GM19035 (cell line): ENCODE measurements around the gene CDKN2D.

Experiments
- ATAC-seq: cut with Tn5 transposase; IDR thresholded peaks from one replicate; pipeline ENCODE4 v1.9.1; 2021; ENCODE audit not compliant: unreplicated experiment

CDKN2D gene

DNA sequence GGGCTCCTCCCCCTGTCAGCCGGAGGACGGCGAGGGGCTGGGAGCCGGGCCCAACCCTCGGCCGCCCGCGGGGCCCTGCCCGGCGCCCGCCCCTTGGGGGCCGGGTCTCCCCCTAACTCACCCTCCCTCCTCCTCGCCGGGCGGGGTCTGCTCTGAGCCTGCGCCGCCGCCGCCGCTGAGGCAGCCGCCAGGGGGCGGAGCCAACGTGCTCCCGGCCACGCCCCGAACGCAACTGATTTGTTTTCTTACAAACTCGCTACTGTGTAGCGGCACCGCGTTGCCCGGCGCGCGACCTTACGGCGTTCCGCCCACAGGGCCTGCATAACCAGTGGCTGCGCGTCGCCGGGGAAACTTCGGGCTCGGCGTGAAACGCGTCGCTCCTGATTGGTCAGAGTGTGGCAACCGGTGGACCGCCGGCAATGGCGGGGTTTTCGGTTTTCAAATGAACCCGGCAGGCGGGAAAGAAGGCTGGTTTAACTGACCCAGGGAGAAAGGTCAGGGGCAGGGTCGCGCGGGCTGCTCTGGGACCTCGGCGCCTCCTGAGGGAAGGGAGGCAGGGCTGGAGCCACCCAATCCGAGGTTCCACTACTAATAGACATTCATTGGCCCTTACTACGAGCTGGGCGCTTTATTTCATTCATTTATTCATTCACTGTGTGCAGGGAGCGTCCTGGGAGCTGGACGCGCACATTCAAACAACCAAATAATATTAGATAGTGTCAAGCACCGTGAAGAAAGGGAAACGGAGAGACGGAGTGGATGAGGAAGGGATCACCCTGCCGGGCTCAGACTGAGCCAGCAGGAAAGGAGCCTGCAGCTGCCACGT lies at the start of gene CDKN2D:
CDKN2D (minus strand) TSS at position 154 of the 826 bp plus-strand sequence. CDS start 326 bp downstream, outside the sequence.
- peak; percentile 67 for ATAC-seq

DNA sequence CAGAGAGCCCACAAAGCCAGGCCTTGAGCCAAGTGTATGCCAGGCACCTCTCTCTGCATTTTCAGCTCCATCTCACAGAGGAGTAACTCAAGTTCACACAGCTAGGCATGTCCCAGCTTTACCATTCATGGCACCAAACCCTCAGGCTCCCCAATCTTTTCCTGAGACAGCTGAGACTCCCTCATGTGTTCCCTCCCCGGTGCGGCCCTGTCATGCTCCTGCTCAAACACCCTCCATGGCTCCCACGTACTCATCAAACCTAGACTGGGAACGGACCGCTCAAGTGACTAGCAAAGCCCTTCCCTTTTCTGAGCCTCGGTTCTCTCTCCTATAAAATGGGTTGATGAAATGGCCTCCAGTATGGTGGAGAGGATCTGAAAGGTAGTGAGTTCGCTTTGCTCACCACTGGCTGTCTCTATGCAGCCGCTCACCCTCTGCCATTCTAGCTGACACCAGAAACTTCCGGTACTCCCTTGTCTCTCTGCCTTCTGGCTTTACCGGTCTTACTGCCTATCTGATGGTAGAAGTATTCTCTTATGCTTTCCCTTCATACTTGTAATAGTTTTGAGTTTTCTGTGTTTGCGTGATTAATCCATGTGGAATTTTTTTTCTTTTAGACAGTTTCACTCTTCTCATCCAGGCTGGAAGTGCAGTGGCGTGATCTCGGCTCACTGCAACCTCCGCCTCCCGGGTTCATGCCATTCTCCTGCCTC lies 48.8 kb upstream of the CDKN2D start:
- no peak for ATAC-seq

DNA sequence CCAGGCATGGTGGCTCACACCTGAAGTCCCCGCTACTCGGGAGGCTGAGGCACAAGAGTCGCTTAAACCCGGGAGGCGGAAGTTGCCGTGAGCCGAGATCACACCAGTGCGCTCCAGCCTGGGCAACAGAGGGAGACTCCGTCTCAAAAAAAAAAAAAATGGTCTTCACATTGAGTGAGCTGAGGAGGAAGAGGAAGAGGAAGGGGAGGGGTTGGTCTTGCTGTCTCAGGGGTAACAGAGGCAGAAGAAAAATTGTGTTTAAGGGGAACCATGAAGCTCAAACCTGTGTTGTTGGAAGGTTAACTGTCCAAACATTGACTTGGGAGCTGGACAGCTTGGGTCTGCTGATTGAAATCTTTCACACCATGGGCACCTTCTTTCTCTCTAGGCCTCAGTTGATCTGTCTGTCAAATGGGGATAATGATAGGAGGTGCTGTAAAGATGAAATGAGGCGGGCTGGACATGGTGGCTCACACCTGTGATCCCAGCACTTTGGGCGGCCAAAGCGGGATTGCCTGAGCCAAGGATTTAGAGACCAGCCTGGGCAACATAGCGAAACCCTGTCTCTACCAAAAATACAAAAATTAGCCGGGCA lies 46.7 kb upstream of the CDKN2D start:
- ATAC-seq: no peak

DNA sequence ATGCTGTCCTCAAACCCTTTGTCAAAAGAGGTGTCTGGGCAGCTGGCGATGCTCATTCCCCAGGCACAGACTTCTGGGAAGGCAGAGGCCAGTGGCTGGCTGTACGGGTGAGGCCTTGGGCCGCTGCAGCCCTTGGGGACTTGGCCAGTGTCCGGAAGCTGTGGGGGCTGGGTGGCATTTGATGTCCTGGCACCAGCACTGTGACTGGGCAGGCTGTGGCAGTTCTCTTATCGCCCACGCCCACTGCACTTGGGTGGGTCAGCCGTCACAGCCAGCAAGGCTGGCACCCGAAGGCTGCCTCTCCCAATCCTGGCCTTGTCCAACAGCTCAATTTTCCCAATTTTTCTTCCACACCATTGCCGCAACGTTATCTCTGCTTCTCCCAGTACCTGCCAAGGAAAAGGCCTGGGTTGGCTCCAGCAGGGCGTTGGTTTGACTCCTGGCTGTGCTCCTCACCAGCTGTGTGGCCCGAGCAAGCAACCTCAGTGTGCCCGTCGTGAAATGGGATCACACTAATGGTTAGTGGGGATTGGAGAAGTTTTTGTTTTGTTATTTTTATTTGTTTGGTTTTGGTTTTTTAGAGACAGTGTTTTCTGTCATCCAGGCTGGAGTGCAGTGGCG lies 43.8 kb upstream of the CDKN2D start:
- ATAC-seq: no peak

DNA sequence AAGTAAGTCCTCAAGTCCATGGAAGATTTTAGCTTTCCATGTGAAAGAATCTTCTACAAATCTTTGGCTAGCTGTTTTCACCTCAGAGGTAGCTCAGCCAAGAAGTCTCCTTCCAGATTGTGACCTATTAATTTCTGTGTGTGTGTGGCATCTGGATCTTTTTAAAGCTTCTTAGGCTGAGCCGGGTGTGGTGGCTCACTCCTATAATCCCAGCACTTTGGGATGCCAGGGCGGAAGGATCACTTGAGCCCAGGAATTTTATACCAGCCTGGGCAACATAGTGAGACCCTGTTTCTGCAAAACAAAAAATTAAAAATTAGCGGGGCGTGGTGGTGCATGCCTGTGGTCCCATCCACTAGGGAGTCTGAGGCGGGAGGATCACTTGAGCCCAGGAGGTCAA lies 43.1 kb upstream of the CDKN2D start:
- ATAC-seq: no peak

DNA sequence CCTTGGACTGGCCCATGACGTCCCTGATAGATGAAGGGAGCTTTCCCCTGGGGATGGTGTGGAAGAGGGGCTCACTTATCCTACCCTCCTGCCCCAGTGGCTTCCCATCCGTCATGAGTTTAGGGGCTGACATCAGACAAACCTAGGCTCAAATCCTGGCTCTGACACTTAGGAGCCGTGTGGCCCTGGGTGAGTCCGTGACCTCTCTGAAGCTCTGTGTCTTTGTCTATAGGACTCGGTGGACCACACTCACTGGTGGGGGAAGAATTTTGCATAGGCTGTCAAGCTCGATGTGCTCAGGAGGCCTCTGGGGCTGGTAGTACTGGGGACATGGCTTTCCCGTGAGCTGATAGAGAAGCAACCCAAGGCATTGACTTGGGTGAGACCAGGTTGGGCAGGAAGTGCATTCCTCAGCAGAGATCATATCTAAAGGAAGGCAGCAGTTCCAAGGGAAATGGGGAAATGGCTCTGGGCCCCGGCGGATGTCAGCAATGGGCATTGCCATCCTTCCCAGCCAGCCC lies 35.7 kb upstream of the CDKN2D start:
- peak; percentile 25 for ATAC-seq

DNA sequence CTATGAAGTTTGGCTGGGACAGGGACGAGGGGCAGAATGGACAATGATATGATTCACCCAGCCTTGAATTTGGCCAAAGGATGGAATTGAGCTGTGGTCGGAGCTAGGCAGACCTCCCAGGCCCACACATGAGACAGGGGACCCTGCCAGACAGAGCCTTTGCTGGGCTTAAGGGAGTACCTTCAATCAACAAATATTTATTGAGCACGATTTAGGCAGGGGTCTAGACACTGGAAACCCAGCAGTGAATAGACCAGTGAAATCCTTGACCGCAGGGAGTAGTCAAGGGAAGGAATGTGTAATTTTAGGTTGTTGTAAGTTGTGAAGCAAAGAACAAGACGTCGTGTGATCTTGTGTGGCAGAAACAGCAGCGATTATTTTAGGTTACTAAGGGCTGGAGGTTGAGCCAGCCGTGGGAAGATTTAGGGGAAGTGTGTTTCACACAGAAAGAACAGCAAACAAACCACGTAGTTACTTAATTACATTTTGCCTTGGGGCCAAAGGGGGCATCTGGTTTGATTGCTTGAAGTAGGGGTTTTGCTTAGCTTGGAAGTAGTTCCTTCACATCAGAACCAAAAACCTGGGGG lies 35.2 kb upstream of the CDKN2D start:
- ATAC-seq: peak; percentile 26

DNA sequence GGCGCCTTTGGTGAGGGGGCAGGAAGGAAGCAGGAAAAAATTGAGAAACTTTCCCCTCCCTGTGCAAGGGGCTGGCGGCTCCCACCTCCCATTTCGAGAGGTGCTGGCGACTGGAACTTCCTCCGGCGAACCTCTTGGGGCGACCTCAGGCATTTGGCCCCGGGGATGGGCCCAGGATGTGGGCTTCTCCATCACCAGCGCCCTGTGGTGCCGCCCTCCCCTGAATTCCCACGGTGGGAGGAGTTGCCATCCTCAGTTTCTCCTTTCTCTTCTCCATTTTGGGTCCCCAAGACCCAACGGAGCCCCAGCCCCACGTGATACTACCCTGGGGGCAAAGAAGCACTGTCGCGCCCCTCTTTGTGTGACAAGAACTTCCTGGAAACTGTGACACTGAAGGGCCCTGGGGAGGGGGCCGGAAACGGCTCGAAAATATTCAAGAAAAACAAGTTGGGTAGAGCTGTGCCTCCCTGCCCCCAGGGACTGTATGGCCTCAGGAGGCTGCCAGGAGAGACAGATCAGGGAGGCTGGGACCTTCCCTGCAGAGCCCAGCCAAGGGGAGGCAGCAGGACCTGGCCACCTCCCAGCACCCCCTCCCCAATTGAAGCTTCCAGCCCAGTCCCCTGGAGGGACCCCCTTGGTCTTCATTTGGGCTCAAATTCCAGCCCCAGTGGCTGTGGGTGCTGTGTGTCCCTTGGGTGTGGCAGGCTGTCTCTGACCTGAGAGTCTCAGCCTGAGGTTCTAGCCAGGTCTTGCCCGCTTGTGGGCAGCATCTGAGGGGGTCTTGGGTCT lies 34.5 kb upstream of the CDKN2D start:
- ATAC-seq: peak; percentile 47

DNA sequence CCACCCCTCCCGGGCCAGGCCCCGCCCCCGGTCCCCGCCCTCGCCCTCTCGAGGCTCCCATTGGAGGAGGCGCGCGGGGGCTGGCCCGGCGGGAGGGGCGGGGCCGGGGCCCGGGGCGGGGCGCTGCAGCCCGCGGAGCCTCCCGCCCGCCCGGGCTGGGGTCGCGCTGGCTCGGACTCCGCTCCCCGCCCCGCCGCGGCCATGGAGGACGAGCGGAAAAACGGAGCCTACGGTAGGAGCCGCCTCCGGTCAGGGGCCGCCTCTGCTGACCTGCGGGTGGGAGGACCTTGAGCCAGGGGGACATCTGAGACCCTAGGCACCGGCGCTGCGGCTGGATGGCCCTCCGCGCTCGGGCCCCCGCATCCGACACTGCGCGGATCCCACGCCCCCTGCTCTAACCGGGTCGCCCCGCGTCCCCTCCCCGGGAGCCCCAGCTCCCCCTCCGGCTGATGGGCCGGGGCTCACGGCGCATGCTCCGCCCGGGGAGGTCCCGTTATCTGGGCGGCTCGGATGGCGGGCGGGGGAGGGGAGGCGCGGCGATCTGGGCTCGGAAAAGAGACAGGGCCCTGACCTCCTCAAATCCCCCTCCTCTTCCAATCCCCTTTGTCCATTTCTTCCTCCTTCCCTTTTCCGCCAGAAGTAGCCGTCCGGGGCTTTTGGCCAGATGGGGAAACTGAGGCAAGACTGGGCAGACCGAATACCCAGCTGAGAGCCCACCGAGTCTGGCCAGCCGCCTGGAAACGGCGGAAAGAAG lies 33.7 kb upstream of the CDKN2D start:
- ATAC-seq: peak; percentile 56

DNA sequence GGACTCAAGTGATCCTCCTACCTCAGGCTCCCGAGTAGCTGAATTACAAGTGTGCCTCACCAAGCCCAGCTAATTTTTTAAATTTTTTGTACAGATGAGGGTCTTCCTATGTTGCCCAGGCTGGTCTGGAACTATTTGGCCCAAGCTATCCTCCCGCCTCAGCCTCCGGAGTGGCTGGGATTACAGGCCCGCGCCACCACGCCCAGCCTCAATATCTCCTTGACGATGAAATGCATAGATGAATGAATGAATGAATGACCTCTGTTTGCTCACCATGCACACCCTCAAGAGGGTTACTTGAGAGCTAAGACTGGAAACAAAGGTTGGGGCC lies 33.2 kb upstream of the CDKN2D start:
- no peak for ATAC-seq

DNA sequence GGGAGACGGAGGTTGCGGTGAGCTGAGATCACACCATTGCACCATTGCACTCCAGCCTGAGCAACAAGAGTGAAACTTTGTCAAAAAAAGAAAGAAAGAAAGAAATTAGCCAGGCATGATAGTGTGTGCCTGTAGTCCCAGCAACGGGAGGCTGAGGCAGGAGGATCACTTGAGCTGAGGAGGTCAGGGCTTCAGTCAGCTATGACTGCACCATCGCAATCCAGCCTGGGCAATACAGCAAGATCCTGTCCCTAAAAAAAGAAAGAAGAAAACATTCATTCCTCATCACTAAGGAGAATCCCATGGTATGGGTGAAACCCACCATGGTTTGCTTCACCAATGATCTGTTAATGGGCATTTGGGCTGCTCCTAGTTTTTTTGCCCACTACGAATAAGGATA lies 31.4 kb upstream of the CDKN2D start:
- ATAC-seq: no peak

DNA sequence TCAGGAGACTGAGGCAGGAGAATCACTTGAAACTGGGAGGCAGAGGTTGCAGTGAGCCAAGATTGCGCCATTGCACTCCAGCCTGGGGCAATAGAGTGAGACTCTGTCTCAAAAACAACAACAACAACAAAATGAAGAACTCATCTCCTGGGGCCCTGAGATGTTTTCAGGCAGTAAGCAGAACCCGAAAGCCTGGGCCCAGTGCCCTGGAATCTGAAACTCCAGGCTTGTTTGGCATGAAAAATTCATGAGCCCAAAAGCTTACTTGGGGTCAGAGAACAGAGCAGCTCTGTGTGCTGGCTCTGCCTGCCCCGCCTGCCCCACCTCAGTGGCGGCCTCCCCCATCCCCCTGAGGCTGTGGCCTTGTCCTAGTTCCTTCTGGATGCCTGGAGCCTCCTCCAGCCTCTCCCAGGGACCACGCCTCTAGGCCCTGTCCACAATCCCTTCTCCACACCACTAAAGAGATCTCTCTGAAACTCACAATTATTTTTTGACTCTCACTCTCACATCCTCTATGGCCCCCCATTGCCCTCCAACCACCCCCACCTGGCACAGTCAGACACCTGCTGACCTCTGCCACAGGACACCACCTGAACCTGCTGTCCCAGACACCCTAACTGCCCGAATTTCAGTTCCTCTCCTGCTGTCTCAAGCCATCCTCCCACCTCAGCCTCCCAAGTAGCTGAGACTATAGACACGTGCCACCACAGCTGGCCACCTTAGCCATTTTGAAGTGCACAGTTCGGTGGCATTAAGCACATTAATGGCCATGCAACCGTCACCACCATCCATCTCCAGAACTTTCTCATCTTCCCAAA lies 25.2 kb upstream of the CDKN2D start:
- ATAC-seq: no peak

DNA sequence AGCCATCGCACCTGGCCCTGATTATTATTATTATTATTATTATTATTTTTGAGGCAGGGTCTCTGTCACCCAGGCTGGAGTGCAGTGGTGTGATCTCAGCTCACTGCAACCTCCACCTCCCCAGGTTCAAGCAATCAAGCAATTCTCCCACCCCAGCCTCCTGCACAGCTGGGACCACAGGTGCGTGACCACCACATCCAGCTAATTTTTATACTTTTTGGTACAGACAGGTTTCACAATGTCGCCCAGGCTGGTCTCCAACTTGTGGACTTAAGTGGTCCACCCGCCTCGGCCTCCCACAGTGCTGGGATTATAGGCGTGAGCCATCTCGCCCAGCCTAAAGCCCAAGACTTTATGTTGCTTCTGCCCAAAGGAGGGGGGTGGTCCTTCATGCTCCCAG lies 24.4 kb upstream of the CDKN2D start:
- no peak for ATAC-seq

DNA sequence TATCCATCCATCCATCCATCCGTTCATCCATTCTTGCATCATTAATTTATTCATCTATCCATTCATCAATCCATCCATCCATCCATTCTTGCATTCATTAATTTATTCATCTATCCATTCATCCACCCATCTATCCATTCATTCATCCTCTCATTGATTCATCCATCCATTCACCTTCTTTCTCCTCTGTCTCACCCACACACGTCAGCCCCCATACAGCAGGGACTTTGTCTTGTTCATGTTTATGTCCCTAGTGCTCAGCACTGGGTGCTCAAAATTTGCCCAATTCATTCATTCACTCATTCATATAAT lies 19.0 kb upstream of the CDKN2D start:
- no peak for ATAC-seq

DNA sequence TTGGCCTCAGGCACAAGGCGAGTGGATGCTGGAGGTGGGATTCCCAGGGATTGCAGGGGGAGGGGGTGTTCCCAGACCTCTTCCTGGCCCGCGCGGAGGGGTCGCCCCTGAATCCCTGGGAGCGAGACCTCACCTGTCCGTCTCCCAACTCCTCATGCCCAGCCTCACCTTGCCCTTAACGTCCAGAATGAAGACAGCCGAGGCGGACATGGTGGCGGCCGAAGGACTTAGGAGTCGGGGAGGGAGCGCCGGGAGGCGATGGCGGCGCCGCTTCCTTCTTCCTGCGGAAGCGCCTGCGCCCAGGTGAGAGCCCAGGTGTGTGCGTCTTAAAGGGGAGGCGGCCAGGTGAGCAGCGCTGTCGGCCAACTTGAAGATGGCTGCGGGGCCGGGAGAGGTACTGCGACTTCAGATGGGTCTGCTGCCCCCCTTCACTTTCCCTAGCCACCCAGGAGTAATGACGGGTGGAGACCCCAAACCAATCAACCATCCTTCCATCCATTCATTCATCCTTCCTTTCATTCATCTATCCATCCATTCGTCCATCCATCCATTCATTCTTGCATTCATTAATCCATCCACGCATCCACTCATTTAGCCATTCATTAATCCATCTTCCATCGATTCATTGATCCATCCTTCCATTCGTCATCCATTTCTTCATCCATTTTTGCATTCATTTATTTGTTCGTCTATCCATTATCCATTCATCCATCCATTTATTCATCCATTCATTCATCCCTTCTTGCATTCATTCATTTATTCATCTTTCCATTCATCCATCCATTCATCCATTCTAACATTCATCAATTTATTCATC lies 18.5 kb upstream of the CDKN2D start, which contains the start of gene AP1M2:
AP1M2 (minus strand) TSS at position 291 of the 817 bp plus-strand sequence; CDS start at position 210, 81 bp downstream.
- ATAC-seq: no peak

DNA sequence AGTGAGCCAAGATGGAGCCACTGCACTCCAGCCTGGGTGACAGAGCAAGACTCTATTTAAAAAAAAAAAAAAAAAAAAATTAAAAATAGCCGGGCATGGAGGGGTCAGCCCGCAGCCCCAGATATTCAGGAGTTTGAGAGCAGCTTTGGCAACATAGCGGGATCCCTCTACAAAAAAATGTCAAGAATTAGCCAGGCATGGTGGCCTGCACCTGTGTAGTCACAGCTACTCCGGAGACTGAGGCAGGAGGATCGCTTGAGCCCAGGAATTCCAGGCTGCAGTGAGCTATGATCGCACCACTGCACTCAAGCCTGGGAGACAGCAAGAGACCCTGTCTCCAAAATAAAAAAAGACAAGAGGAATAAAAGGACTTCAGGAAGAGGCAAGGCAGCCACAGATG lies 17.6 kb upstream of the CDKN2D start:
- no peak for ATAC-seq

DNA sequence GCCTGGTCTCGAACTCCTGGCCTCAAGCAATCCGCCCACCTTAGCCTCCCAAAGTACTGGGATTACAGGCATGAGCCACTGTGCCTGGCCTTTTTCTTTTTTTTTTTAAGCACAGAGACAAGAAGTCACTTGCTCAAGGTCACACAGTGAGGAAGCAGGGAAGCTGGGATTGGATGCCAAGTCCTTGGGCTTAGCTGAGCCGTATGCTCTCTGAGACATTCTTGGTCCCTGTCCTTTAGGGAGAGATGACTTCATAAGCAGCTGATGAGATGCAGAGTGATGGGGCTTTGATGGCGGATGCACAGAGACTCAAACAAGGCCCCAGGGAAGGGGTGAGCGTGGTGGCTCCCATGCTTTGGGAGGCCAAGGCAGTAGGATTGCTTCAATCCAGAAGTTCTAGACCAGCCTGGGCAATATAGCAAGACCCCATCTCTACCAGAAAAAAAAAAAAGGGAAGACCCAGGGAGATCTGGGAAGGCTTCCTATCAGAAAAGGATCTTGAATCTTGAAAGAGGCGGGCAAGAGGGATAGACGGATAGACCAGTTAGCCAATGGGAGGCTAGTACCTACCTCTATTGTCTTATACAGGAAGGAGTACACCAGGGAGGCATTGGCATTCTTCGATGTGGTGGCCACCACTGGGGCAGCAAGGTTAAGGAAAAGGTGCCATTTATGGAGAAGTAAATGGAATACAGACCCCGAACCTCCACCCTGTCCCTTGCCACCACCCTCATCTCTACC lies 14.4 kb upstream of the CDKN2D start:
- no peak for ATAC-seq
